ENCODE results near the gene WDR36. TPM values are rescaled to one million over a fixed set of nuclear protein-coding genes. Genes with fewer than 3 reads are reported as not detected.

The WDR36 gene
- total and polyA plus RNA-seq, 2 of the 8 experiments (the other 6 are each of a cell fraction or from before 2014, with no cell fraction given), result 9.3 to 41.8 TPM

DNA sequence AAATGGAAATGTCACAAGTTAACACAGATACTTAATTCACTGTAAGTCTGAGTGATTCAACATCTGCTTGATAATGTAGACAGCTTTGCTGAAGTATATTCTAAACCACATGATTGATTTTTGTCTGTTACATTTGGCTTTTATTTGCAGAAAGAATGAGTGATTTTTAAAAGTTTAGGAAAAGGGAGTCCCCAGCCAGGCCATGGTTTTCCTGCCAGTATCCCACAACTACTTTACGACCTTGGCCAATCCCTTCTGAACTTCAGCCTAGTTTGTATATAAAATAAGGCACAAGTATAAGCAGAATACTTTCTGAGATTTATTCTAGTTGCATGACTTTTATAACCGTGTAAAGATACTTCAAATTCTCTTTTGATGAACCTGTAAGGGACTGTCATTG, 27.1 kb downstream of the WDR36 start (continued):
- no peak for TF ChIP-seq CREB1 (IDR thresholded peaks at IDR 0.05)
- TF ChIP-seq NANOG (IDR thresholded peaks at IDR 0.05; ENCODE audit: insufficient read depth, low read depth, low read length, poor library complexity, severe bottlenecking), result no peak
- no peak for TF ChIP-seq YY1 (IDR thresholded peaks at IDR 0.05; ENCODE audit: low read depth, low read length)
- TF ChIP-seq SIX5 (IDR thresholded peaks at IDR 0.05; ENCODE audit: low read depth, low read length), result no peak
- no peak for TF ChIP-seq TCF12 (IDR thresholded peaks at IDR 0.05; ENCODE audit: low read depth, low read length)
- TF ChIP-seq CBX5 (IDR thresholded peaks at IDR 0.05; ENCODE audit: low read depth, low read length), result no peak
